ENCODE measurements around the gene ARHGEF38.
"Not testable (repeated sequence)": the region's sequence is repeated elsewhere in the genome, so short reads cannot be mapped to it uniquely, and the experiment has no call there.

The ARHGEF38 gene

GRCh38 chr4:105609819-105610218 lies 57.4 kb downstream of the ARHGEF38 start:
- H3K4me1 ChIP-seq (ENCODE audit: control insufficient read depth, insufficient read depth, low read length, poor library complexity, severe bottlenecking), result not testable (repeated sequence)

GRCh38 chr4:105613306-105613705 lies 60.9 kb downstream of the ARHGEF38 start:
- Histone ChIP-seq H3K4me1 (ENCODE audit: control insufficient read depth, insufficient read depth, low read length, poor library complexity, severe bottlenecking) (no peaks in the 10 kb centered on the region), H3K27ac (ENCODE audit: low read depth, low read length, severe bottlenecking) (no peak overlapping the region), H3K4me3 (ENCODE audit: extremely low read depth, insufficient read depth, low read length, poor library complexity, severe bottlenecking) (no peak overlapping the region), H3K36me3 (ENCODE audit: control insufficient read depth, insufficient read depth, low read length) (no peaks in the 10 kb centered on the region), H3K9me3 (ENCODE audit: control insufficient read depth, low read length) (no peaks in the 10 kb centered on the region)
- 91 to 95% methylated on average over 2 to 4 of the region's 4 CpGs for WGBS, 2 experiments (ENCODE audit: insufficient coverage in 2 of 2)

More at GRCh38 chr4:105609819-105610218, 57.4 kb downstream of the ARHGEF38 start:
- H3K27ac ChIP-seq (ENCODE audit: low read depth, low read length, severe bottlenecking); H3K9me3 ChIP-seq (ENCODE audit: control insufficient read depth, low read length); H3K36me3 ChIP-seq (ENCODE audit: control insufficient read depth, insufficient read depth, low read length); H3K4me3 ChIP-seq (ENCODE audit: extremely low read depth, insufficient read depth, low read length, poor library complexity, severe bottlenecking): not testable (repeated sequence)
- WGBS, 2 experiments (ENCODE audit: insufficient coverage in 2 of 2), result 90% methylated on average over 3 to 5 of the region's 5 CpGs

- Histone ChIP-seq H3K4me1 (ENCODE audit: control insufficient read depth, insufficient read depth, low read length, poor library complexity, severe bottlenecking) (no peaks in the 10 kb centered on the region), H3K9me3 (ENCODE audit: control insufficient read depth, low read length) (no peaks in the 10 kb centered on the region), H3K27ac (ENCODE audit: low read depth, low read length, severe bottlenecking) (no peak overlapping the region), H3K36me3 (ENCODE audit: control insufficient read depth, insufficient read depth, low read length) (no peaks in the 10 kb centered on the region), H3K4me3 (ENCODE audit: extremely low read depth, insufficient read depth, low read length, poor library complexity, severe bottlenecking) (no peak overlapping the region)
- 94 to 100% methylated on average over 1 to 3 of the region's 5 CpGs for WGBS, 2 experiments (ENCODE audit: insufficient coverage in 2 of 2)
Observed at GRCh38 chr4:105619188-105619931, 66.9 kb downstream of the ARHGEF38 start.

- 80 to 100% methylated on average over 1 of the region's 1 CpG for WGBS, 2 experiments (ENCODE audit: insufficient coverage in 2 of 2)
- H3K4me1 ChIP-seq (ENCODE audit: control insufficient read depth, insufficient read depth, low read length, poor library complexity, severe bottlenecking), result no peaks in the 10 kb centered on the region
- H3K36me3 ChIP-seq (ENCODE audit: control insufficient read depth, insufficient read depth, low read length), result no peaks in the 10 kb centered on the region
- H3K9me3 ChIP-seq (ENCODE audit: control insufficient read depth, low read length), result no peaks in the 10 kb centered on the region
- H3K27ac ChIP-seq (ENCODE audit: low read depth, low read length, severe bottlenecking), result no peak overlapping the region
- H3K4me3 ChIP-seq (ENCODE audit: extremely low read depth, insufficient read depth, low read length, poor library complexity, severe bottlenecking), result no peak overlapping the region
Observed at GRCh38 chr4:105620640-105621323, 68.4 kb downstream of the ARHGEF38 start.

- Histone ChIP-seq H3K4me1 (ENCODE audit: control insufficient read depth, insufficient read depth, low read length, poor library complexity, severe bottlenecking) (no peaks in the 10 kb centered on the region), H3K36me3 (ENCODE audit: control insufficient read depth, insufficient read depth, low read length) (no peaks in the 10 kb centered on the region), H3K9me3 (ENCODE audit: control insufficient read depth, low read length) (no peaks in the 10 kb centered on the region), H3K27ac (ENCODE audit: low read depth, low read length, severe bottlenecking) (no peak overlapping the region), H3K4me3 (ENCODE audit: extremely low read depth, insufficient read depth, low read length, poor library complexity, severe bottlenecking) (no peak overlapping the region)
- 75 to 100% methylated on average over 2 of the region's 4 CpGs for WGBS, 2 experiments (ENCODE audit: insufficient coverage in 2 of 2)
Observed at GRCh38 chr4:105622269-105622668, 69.8 kb downstream of the ARHGEF38 start.

GRCh38 chr4:105623099-105623498 lies 70.7 kb downstream of the ARHGEF38 start:
- H3K4me1 ChIP-seq (ENCODE audit: control insufficient read depth, insufficient read depth, low read length, poor library complexity, severe bottlenecking), result no peaks in the 10 kb centered on the region
- H3K36me3 ChIP-seq (ENCODE audit: control insufficient read depth, insufficient read depth, low read length), result no peaks in the 10 kb centered on the region
- WGBS, 2 experiments (ENCODE audit: insufficient coverage in 2 of 2), result 84 to 95% methylated on average over 2 to 3 of the region's 4 CpGs
- no peak overlapping the region for H3K27ac ChIP-seq (ENCODE audit: low read depth, low read length, severe bottlenecking)
- H3K9me3 ChIP-seq (ENCODE audit: control insufficient read depth, low read length), result no peaks in the 10 kb centered on the region
- no peak overlapping the region for H3K4me3 ChIP-seq (ENCODE audit: extremely low read depth, insufficient read depth, low read length, poor library complexity, severe bottlenecking)

- Histone ChIP-seq H3K27ac (ENCODE audit: low read depth, low read length, severe bottlenecking) (no peak overlapping the region), H3K9me3 (ENCODE audit: control insufficient read depth, low read length) (no peaks in the 10 kb centered on the region), H3K4me1 (ENCODE audit: control insufficient read depth, insufficient read depth, low read length, poor library complexity, severe bottlenecking) (no peaks in the 10 kb centered on the region), H3K4me3 (ENCODE audit: extremely low read depth, insufficient read depth, low read length, poor library complexity, severe bottlenecking) (no peak overlapping the region), H3K36me3 (ENCODE audit: control insufficient read depth, insufficient read depth, low read length) (no peaks in the 10 kb centered on the region)
- 88 to 98% methylated on average over 4 of the region's 4 CpGs for WGBS, 2 experiments (ENCODE audit: insufficient coverage in 2 of 2)
Observed at GRCh38 chr4:105624530-105624929, 72.1 kb downstream of the ARHGEF38 start.

- WGBS, 2 experiments (ENCODE audit: insufficient coverage in 2 of 2), result no CpG with 5 or more reads among the region's 1 CpG
- H3K4me1 ChIP-seq (ENCODE audit: control insufficient read depth, insufficient read depth, low read length, poor library complexity, severe bottlenecking), result no peaks in the 10 kb centered on the region
- no peak overlapping the region for H3K27ac ChIP-seq (ENCODE audit: low read depth, low read length, severe bottlenecking)
- no peaks in the 10 kb centered on the region for H3K9me3 ChIP-seq (ENCODE audit: control insufficient read depth, low read length)
- no peaks in the 10 kb centered on the region for H3K36me3 ChIP-seq (ENCODE audit: control insufficient read depth, insufficient read depth, low read length)
- no peak overlapping the region for H3K4me3 ChIP-seq (ENCODE audit: extremely low read depth, insufficient read depth, low read length, poor library complexity, severe bottlenecking)
Observed at GRCh38 chr4:105625214-105625613, 72.8 kb downstream of the ARHGEF38 start.

- Histone ChIP-seq H3K4me3 (ENCODE audit: extremely low read depth, insufficient read depth, low read length, poor library complexity, severe bottlenecking) (no peak overlapping the region), H3K4me1 (ENCODE audit: control insufficient read depth, insufficient read depth, low read length, poor library complexity, severe bottlenecking) (no peaks in the 10 kb centered on the region), H3K9me3 (ENCODE audit: control insufficient read depth, low read length) (no peaks in the 10 kb centered on the region), H3K27ac (ENCODE audit: low read depth, low read length, severe bottlenecking) (no peak overlapping the region), H3K36me3 (ENCODE audit: control insufficient read depth, insufficient read depth, low read length) (no peaks in the 10 kb centered on the region)
- WGBS, 2 experiments (ENCODE audit: insufficient coverage in 2 of 2), result 100% methylated on average over 2 of the region's 2 CpGs; no CpG with 5 or more reads in 1 of the 2 experiments
Observed at GRCh38 chr4:105626846-105627245, 74.4 kb downstream of the ARHGEF38 start.

GRCh38 chr4:105627620-105628019 lies 75.2 kb downstream of the ARHGEF38 start:
- Histone ChIP-seq H3K4me1 (ENCODE audit: control insufficient read depth, insufficient read depth, low read length, poor library complexity, severe bottlenecking) (no peaks in the 10 kb centered on the region), H3K9me3 (ENCODE audit: control insufficient read depth, low read length) (no peaks in the 10 kb centered on the region), H3K27ac (ENCODE audit: low read depth, low read length, severe bottlenecking) (no peak overlapping the region), H3K36me3 (ENCODE audit: control insufficient read depth, insufficient read depth, low read length) (no peaks in the 10 kb centered on the region), H3K4me3 (ENCODE audit: extremely low read depth, insufficient read depth, low read length, poor library complexity, severe bottlenecking) (no peak overlapping the region)
- WGBS, 2 experiments (ENCODE audit: insufficient coverage in 2 of 2), result 80% methylated on average over 1 of the region's 3 CpGs; no CpG with 5 or more reads in 1 of the 2 experiments
